MCF 10A (cell line): Measurements from ENCODE around the gene SLC16A3. TPM values are rescaled to one million over a fixed set of nuclear protein-coding genes. Genes with fewer than 3 reads are reported as not detected.

ENCODE experiments used
- BruUV-seq: library from RNA; stranded (reverse); fragments of 400-500 nt; replicated peaks from 2 replicates; lab custom pipeline; 2021; lab: Mats Ljungman, UMichigan
- CTCF ChIA-PET: fragments of 300-600 bp; sonication (Branson Sonifier 250); formaldehyde crosslinking; extraction: SDS; loops from one replicate; lab custom pipeline; 2021; ENCODE audit warnings: antibody characterized with exemption, inconsistent platforms; lab: Yijun Ruan, JAX
- POLR2A ChIA-PET: fragments of 300-600, 350-650 bp; sonication (Branson Sonifier 250); formaldehyde crosslinking; extraction: SDS; loops from one replicate; lab custom pipeline; 2020; ENCODE audit warnings: antibody characterized with exemption, inconsistent platforms; lab: Yijun Ruan, JAX
- DNase-seq: peaks from one replicate; pipeline ENCODE4 v3.0.0-alpha.2; 2018; ENCODE audit not compliant: unreplicated experiment
- H3K27ac Mint-ChIP-seq: one replicate; pipeline ENCODE4 v1.8.0; 2022; ENCODE audit warnings: mild to moderate bottlenecking, low read depth, mixed read lengths; ENCODE audit not compliant: unreplicated experiment
- H3K27me3 Mint-ChIP-seq: one replicate; pipeline ENCODE4 v1.8.0; 2022; ENCODE audit warnings: mixed read lengths; ENCODE audit not compliant: insufficient read depth, unreplicated experiment
- H3K36me3 Mint-ChIP-seq: one replicate; pipeline ENCODE4 v1.8.0; 2022; ENCODE audit warnings: mild to moderate bottlenecking, moderate library complexity, mixed read lengths; ENCODE audit not compliant: insufficient read depth, unreplicated experiment
- H3K4me1 Mint-ChIP-seq: one replicate; pipeline ENCODE4 v1.8.0; 2022; ENCODE audit warnings: mixed read lengths; ENCODE audit not compliant: insufficient read depth, unreplicated experiment
- H3K4me3 Mint-ChIP-seq: one replicate; pipeline ENCODE4 v1.8.0; 2022; ENCODE audit warnings: mild to moderate bottlenecking, moderate library complexity, mixed read lengths; ENCODE audit not compliant: unreplicated experiment
- H3K9me3 Mint-ChIP-seq: one replicate; pipeline ENCODE4 v1.8.0; 2022; ENCODE audit warnings: mixed read lengths; ENCODE audit not compliant: unreplicated experiment
- intact Hi-C: fragments of 100-400 bp; cut with micrococcal nuclease; formaldehyde crosslinking; loops from 2 replicates; pipeline ENCODE4 v1.14.1; 2022
- total RNA-seq: library from RNA; stranded (reverse); gene quantifications from 2 replicates; pipeline ENCODE4 v1.2.3, GENCODE V29; 2022
- TF ChIP-seq, protein P1 (sequence below): fragments of 200-600 bp; IDR thresholded peaks from one replicate; pipeline ENCODE4 v1.8.0; 2022; ENCODE audit warnings: antibody characterized with exemption, mild to moderate bottlenecking; ENCODE audit not compliant: unreplicated experiment

The SLC16A3 gene
- total RNA-seq, 1 experiment from 2014 or later, result 350 TPM

DNA sequence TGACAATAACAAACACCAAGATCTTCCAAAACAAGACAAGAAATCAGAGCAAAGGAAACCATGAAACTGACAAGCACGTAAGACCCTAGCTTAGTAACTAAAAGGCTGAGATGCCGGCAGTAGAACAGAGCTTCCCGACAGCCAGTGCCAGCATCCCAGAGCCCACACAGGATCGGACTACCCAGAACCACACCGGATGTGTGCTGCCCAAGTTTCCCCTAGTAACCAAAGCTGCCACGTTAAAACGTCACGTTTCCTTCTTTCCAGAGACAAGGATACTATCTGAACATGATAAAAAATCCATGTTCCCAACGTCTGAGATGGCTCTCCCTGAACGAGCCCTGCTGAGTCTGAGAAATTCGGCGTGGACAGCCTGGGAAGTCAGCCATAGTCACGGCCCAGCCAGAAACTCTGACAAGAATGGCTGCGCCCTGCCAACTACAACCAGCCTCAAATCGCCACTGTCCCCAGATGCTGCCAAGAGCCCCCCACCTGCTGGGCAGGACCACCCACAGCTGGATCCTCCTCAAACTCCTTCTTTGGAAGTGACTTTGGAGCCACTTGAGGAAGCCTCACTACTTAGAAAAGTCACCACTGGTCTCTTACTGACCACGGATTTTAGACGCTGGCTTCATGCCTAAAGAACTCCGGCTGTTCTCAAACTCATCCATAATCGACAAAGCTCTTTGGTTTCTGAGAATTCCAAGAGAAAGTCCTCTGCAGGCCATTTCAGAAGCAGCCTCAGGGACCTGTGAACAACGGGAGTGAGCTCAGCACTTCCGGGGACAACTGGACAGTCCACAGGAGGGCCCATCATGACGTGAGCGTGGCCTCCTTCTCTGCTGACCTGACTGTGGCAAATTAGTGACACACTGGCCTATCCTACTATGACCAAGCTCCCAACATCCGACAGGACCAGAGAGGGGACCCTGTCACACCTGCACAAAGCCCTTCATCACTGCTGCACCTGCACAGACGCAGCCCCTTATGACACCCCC, 32.9 kb upstream of the SLC16A3 start:
- H3K4me3 Mint-ChIP-seq, result no peak overlapping the region
- POLR2A ChIA-PET, result no interaction called here
- H3K4me1 Mint-ChIP-seq, result no peaks in the 10 kb centered on the region
- peaks cover 85% of the 10 kb centered on the region for H3K36me3 Mint-ChIP-seq
- H3K27me3 Mint-ChIP-seq, result no peaks in the 10 kb centered on the region
- TF ChIP-seq, protein P1, sequence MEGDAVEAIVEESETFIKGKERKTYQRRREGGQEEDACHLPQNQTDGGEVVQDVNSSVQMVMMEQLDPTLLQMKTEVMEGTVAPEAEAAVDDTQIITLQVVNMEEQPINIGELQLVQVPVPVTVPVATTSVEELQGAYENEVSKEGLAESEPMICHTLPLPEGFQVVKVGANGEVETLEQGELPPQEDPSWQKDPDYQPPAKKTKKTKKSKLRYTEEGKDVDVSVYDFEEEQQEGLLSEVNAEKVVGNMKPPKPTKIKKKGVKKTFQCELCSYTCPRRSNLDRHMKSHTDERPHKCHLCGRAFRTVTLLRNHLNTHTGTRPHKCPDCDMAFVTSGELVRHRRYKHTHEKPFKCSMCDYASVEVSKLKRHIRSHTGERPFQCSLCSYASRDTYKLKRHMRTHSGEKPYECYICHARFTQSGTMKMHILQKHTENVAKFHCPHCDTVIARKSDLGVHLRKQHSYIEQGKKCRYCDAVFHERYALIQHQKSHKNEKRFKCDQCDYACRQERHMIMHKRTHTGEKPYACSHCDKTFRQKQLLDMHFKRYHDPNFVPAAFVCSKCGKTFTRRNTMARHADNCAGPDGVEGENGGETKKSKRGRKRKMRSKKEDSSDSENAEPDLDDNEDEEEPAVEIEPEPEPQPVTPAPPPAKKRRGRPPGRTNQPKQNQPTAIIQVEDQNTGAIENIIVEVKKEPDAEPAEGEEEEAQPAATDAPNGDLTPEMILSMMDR, result no peak
- H3K27ac Mint-ChIP-seq, result no peak overlapping the region
- CTCF ChIA-PET, result interaction anchor here (1.9 kb wide), 1 partner anchor 10 kb away, joined by 4 read pairs; no protein-coding TSS in a partner anchor
- intact Hi-C loops, result no loop called here
- no TSS peak for BruUV-seq
- no peak for DNase-seq
- no peaks in the 10 kb centered on the region for H3K9me3 Mint-ChIP-seq

DNA sequence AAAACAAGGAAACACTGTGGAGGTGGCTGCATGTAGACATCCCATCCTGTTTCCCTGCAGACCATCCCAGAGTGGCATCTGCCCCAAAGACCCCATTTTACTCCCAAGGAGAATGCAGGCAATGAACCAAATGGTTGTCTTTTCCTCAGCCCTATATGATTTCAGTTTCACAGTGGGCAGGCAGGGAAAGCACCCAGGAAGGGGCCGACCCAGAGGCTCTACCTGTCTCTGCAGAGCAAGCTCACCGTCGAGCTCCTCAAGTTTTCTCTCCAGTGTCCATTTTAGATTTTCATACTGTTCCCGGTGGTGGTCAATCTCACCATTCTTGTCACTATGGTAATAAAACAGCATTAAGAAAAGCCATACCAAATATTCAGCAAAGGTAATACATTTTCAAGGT, 30.8 kb upstream of the SLC16A3 start:
- DNase-seq, result no peak
- no peak overlapping the region for H3K4me3 Mint-ChIP-seq
- no peaks in the 10 kb centered on the region for H3K27me3 Mint-ChIP-seq
- no TSS peak for BruUV-seq
- TF ChIP-seq, protein P1, result no peak
- CTCF ChIA-PET, result interaction anchor here (1.0 kb wide), 1 partner anchor 8 kb away, joined by 3 read pairs; no protein-coding TSS in a partner anchor
- no peaks in the 10 kb centered on the region for H3K4me1 Mint-ChIP-seq
- POLR2A ChIA-PET, result no interaction called here
- no peaks in the 10 kb centered on the region for H3K9me3 Mint-ChIP-seq
- H3K27ac Mint-ChIP-seq, result peak overlapping the region; percentile 67
- intact Hi-C loops, result no loop called here
- peaks cover 68% of the 10 kb centered on the region for H3K36me3 Mint-ChIP-seq

DNA sequence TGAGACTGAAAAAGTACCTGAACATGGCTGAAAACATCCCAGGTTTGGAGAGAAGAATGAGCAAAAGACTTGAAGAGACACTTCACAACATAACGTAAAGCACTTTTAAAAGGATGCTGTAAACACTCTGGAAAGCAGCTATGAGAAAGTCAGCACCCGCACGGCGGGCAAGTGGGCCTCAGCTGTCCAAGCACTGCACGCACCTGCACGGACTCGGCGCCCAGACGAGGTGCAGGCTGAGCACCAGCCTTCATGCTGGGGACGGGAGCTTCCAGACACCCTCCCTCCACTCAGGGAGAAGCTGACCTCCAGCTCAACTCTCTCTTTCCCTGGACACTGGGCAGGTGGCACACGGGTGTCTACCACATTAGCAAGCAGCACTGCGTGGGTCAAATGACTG, 29.3 kb upstream of the SLC16A3 start:
- BruUV-seq, result no TSS peak
- H3K36me3 Mint-ChIP-seq, result peaks cover 54% of the 10 kb centered on the region
- H3K4me1 Mint-ChIP-seq, result no peaks in the 10 kb centered on the region
- no peak overlapping the region for H3K27ac Mint-ChIP-seq
- CTCF ChIA-PET, result no interaction called here
- no peaks in the 10 kb centered on the region for H3K27me3 Mint-ChIP-seq
- H3K4me3 Mint-ChIP-seq, result no peak overlapping the region
- TF ChIP-seq, protein P1, result no peak
- no peaks in the 10 kb centered on the region for H3K9me3 Mint-ChIP-seq
- intact Hi-C loops, result no loop called here
- no peak for DNase-seq
- POLR2A ChIA-PET, result interaction anchor here (0.6 to 1.0 kb wide), 2 partner anchors 10 to 42 kb away, joined by 3 to 4 read pairs; no protein-coding TSS in a partner anchor

DNA sequence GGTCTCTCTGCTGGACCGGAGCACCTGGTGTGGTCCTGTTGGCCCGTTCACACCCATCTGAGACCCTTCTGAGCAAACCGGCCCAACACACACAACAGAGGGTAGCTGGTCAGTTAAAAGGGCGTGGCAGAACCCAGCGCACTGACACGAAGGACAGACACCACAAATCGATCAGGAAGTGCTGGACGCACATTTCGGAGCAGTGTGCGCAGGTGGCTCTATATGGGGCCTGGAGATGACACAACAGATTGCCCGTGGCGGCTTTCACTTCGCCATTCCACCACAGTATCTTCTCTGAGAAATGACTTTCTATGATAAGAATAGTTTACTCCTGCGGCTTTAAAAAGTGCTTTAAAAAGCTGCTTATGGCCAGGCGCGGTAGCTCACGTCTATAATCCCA, 28.7 kb upstream of the SLC16A3 start:
- no TSS peak for BruUV-seq
- CTCF ChIA-PET, result no interaction called here
- no peak for DNase-seq
- H3K27ac Mint-ChIP-seq, result no peak overlapping the region
- intact Hi-C loops, result no loop called here
- H3K9me3 Mint-ChIP-seq, result no peaks in the 10 kb centered on the region
- peaks cover 6% of the 10 kb centered on the region for H3K4me1 Mint-ChIP-seq
- H3K36me3 Mint-ChIP-seq, result peaks cover 49% of the 10 kb centered on the region
- H3K27me3 Mint-ChIP-seq, result no peaks in the 10 kb centered on the region
- TF ChIP-seq, protein P1, result no peak
- POLR2A ChIA-PET, result interaction anchor here (0.6 kb wide), 1 partner anchor 165 kb away, joined by 3 read pairs; no protein-coding TSS in a partner anchor
- H3K4me3 Mint-ChIP-seq, result no peak overlapping the region
